ENCODE measurements around the gene NCOA1.

DNA sequence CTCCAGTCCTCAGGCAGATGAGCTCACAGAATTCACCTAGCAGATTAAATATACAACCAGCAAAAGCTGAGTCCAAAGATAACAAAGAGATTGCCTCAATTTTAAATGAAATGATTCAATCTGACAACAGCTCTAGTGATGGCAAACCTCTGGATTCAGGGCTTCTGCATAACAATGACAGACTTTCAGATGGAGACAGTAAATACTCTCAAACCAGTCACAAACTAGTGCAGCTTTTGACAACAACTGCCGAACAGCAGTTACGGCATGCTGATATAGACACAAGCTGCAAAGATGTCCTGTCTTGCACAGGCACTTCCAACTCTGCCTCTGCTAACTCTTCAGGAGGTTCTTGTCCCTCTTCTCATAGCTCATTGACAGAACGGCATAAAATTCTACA is 216.1 kb downstream of the NCOA1 start:
- TF ChIP-seq EZH2 (IDR thresholded peaks at IDR 0.05; ENCODE audit: borderline replicate concordance, low read depth, low read length, poor library complexity, severe bottlenecking) (no peak), CTCF (conservative IDR thresholded peaks at IDR 0.05; ENCODE audit: low read depth, low read length) (no peak)

Measured in A673 (cell line).